ENCODE results near the gene SHANK1. TPM values are rescaled to one million over a fixed set of nuclear protein-coding genes. Genes with fewer than 3 reads are reported as not detected.

SHANK1 gene
- total and polyA plus RNA-seq, 9 donors: 0.20 to 11.1 (median 2.5) TPM

GRCh38 chr19:50694815-50695145 lies 24.8 kb downstream of the SHANK1 start:
- Histone ChIP-seq H3K4me1 (ENCODE audit: insufficient read depth) (no peaks in the 10 kb centered on the region), H3K36me3 (no peaks in the 10 kb centered on the region), H3K27ac (no peak overlapping the region), H3K4me3 (no peak overlapping the region), H3K9me3 (no peaks in the 10 kb centered on the region), H3K27me3 (no peaks in the 10 kb centered on the region)
- 1 to 2% (median 2%) methylated on average over 10 to 49 of the region's 51 CpGs for WGBS, 3 donors
- no peak for DNase-seq
- intact Hi-C loops (cut with DNase I): no loop called here
- TF ChIP-seq POLR2A (IDR thresholded peaks at IDR 0.05): no peak
- no peak for TF ChIP-seq EP300 (IDR thresholded peaks at IDR 0.05)
- TF ChIP-seq CTCF (IDR thresholded peaks at IDR 0.05): no peak

- TF ChIP-seq EP300 (IDR thresholded peaks at IDR 0.05): no peak
- no peak for TF ChIP-seq POLR2A (IDR thresholded peaks at IDR 0.05)
- no peak for TF ChIP-seq CTCF (IDR thresholded peaks at IDR 0.05)
- Histone ChIP-seq H3K36me3 (no peaks in the 10 kb centered on the region), H3K27me3 (no peaks in the 10 kb centered on the region), H3K27ac (no peak overlapping the region), H3K4me1 (ENCODE audit: insufficient read depth) (no peaks in the 10 kb centered on the region), H3K9me3 (no peaks in the 10 kb centered on the region), H3K4me3 (no peak overlapping the region)
- intact Hi-C loops (cut with DNase I): no loop called here
- DNase-seq: no peak
- WGBS, 3 donors: 13 to 17% (median 17%) methylated on average over 21 to 23 of the region's 23 CpGs
Measured at GRCh38 chr19:50693064-50693975, 26.3 kb downstream of the SHANK1 start.

- no peaks in the 10 kb centered on the region for H3K36me3 ChIP-seq
- H3K4me1 ChIP-seq (ENCODE audit: insufficient read depth): no peaks in the 10 kb centered on the region
- TF ChIP-seq CTCF (IDR thresholded peaks at IDR 0.05): no peak
- TF ChIP-seq POLR2A (IDR thresholded peaks at IDR 0.05): no peak
- no peak for TF ChIP-seq EP300 (IDR thresholded peaks at IDR 0.05)
- intact Hi-C loops (cut with DNase I): no loop called here
- WGBS, 3 donors: 58 to 70% (median 59%) methylated on average over 7 of the region's 7 CpGs
- H3K27me3 ChIP-seq: no peaks in the 10 kb centered on the region
- H3K4me3 ChIP-seq: no peak overlapping the region
- H3K27ac ChIP-seq: no peak overlapping the region
- no peak for DNase-seq
- H3K9me3 ChIP-seq: no peaks in the 10 kb centered on the region
Measured at GRCh38 chr19:50690439-50690838, 29.2 kb downstream of the SHANK1 start.

DNA sequence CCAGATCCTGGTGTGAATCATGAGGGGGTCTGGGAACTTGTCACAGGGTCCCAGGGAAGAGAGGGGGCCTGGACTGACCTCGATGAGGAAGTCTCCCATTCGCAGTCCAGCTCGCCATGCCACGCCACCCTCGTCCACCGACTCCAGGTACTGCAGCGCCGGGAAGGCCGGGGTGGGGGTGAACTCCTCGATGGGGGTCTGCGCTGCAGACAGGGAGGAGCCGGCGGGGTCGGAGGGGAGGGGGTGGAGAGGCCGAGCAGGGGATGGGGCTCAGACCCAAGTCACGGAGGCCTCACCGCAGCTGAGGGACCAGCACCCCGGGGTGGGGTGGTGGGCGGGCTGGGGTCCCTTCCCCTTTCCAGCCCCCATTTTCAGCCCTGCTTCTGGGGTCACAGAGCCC lies 30.8 kb downstream of the SHANK1 start:
- no peaks in the 10 kb centered on the region for H3K9me3 ChIP-seq
- H3K27ac ChIP-seq: no peak overlapping the region
- no peak for DNase-seq
- no peaks in the 10 kb centered on the region for H3K36me3 ChIP-seq
- no peaks in the 10 kb centered on the region for H3K4me1 ChIP-seq (ENCODE audit: insufficient read depth)
- TF ChIP-seq POLR2A (IDR thresholded peaks at IDR 0.05): no peak
- TF ChIP-seq CTCF (IDR thresholded peaks at IDR 0.05): no peak
- TF ChIP-seq EP300 (IDR thresholded peaks at IDR 0.05): no peak
- no peak overlapping the region for H3K4me3 ChIP-seq
- intact Hi-C loops (cut with DNase I): no loop called here
- no peaks in the 10 kb centered on the region for H3K27me3 ChIP-seq
- 81 to 87% (median 83%) methylated on average over 16 to 19 of the region's 19 CpGs for WGBS, 3 donors
